ENCODE measurements around the gene SNTA1. TPM values are rescaled to one million over a fixed set of nuclear protein-coding genes. Genes with fewer than 3 reads are reported as not detected.

The SNTA1 gene
- total and polyA plus RNA-seq, 9 of the 15 experiments (the other 6 are each of a cell fraction or from before 2014, with no cell fraction given): 1.2 to 40.8 (median 20.3) TPM

DNA sequence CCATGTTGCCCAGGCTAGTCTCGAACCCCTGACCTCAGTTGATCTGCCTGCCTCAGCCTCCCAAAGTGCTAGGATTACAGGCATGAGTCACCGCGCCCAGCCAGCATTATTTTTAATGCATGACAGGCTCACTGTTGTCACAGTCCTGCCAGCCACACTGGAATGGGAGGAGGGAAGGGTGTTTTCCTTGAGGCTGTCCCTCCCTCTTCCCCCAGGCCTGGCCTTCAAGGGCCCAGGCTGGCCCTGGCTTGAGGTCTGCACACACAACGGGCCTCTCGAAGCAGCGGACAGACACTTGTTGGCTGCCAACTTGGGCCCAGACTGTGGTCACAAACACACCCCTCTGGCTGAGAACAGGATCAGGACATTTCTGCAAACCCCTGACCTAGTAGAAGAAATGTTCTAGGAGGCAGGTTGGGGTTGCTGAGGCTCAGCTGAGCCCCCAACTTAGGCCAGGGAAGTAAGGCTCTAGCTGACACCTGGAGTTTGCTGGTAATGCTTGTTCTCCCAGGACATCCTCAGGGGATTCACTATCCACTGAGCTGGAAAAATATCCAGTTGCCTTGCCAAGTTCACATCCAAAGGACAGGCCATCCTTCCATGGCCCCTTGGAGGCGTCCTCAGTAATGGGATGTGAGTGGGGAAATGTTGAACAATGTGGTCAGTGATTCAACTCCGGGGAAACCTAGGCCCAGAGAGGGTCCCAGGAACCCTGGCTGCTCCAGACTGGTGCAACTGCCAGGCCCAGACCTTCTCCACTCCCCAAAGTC lies 9.9 kb downstream of the SNTA1 start:
- ChIA-PET POLR2A (interaction anchor here (0.9 to 2.2 kb wide), 2 partner anchors 11 to 20 kb away, joined by 3 to 8 read pairs; no protein-coding TSS in a partner anchor), CTCF (ENCODE audit: low intra/inter-chr PET ratio) (no interaction called here)
- Histone ChIP-seq H3K4me1 (replicated peaks in 1 of 2; ENCODE audit: control insufficient read depth in 2 of 2, insufficient read depth in 2 of 2, low read length in 2 of 2) (peaks cover 5 to 7% of the 10 kb centered on the region in 2 experiments; a peak in 4 of 5 replicates), H3K27me3 (ENCODE audit: control insufficient read depth in 2 of 2, insufficient read depth in 2 of 2, low read length in 2 of 2) (no peaks in the 10 kb centered on the region), H3K27ac (ENCODE audit: extremely low read depth, low read depth, low read length) (peak overlapping the region; percentile 35; the same call in 1 of the 3 replicates), H3K4me2 (ENCODE audit: insufficient read depth, low read length) (no peak overlapping the region), H3K9me1 (ENCODE audit: control insufficient read depth, insufficient read depth, low read length) (peaks cover 3% of the 10 kb centered on the region), H2AFZ (ENCODE audit: low read depth, low read length) (no peak overlapping the region), H3K9me3 (replicated peaks; ENCODE audit: control insufficient read depth, insufficient read depth, low read depth, low read length) (no peaks in the 10 kb centered on the region), H3K79me2 (ENCODE audit: control insufficient read depth, insufficient read depth, low read length) (no peaks in the 10 kb centered on the region), H3K36me3 (ENCODE audit: control insufficient read depth, insufficient read depth, low read length) (peaks cover 35% of the 10 kb centered on the region; the same call in 2 of the 3 replicates), H4K20me1 (replicated peaks; ENCODE audit: control insufficient read depth, insufficient read depth, low read length) (no peaks in the 10 kb centered on the region), H3K4me3 (no peak overlapping the region), H3K9ac (ENCODE audit: insufficient read depth in 1 of 2, low read depth in 2 of 2, low read length in 2 of 2) (peak overlapping the region in 1 of 2 experiments; percentile 87; a peak in 2 of 4 replicates)
- in situ Hi-C loops (cut with MboI) (no loop called here), intact Hi-C loops (cut with micrococcal nuclease) (no loop called here)
- no peak for TF ChIP-seq MCM2 (IDR thresholded peaks at IDR 0.05; ENCODE audit: low read depth)
- TF ChIP-seq, protein P1, sequence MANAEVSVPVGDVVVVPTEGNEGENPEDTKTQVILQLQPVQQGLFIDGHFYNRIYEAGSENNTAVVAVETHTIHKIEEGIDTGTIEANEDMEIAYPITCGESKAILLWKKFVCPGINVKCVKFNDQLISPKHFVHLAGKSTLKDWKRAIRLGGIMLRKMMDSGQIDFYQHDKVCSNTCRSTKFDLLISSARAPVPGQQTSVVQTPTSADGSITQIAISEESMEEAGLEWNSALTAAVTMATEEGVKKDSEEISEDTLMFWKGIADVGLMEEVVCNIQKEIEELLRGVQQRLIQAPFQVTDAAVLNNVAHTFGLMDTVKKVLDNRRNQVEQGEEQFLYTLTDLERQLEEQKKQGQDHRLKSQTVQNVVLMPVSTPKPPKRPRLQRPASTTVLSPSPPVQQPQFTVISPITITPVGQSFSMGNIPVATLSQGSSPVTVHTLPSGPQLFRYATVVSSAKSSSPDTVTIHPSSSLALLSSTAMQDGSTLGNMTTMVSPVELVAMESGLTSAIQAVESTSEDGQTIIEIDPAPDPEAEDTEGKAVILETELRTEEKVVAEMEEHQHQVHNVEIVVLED (CRISPR knock-in tag; IDR thresholded peaks at IDR 0.05): no peak
- FAIRE-seq: no peak
- DNase-seq (ENCODE audit: extremely low read depth in 1 of 4, low spot score in 3 of 4): no peak
- BruUV-seq (replicated peaks): no TSS peak
- no peak; the same call in 2 of the 3 replicates for ATAC-seq
- 78% methylated on average over 7 of the region's 8 CpGs for WGBS (ENCODE audit: insufficient coverage, low coverage, missing lambda C conversion rate)
